Sigmoid colon (tissue), 7 donors: ENCODE data around the gene WFIKKN1. TPM values are rescaled to one million over a fixed set of nuclear protein-coding genes. Genes with fewer than 3 reads are reported as not detected.

Experiments
- DNase-seq: peaks from one replicate; pipeline ENCODE4 v3.0.0-alpha.2; 2019
- H3K27ac ChIP-seq, 4 donors: fragments of 200-600 bp; sonication (generic); one replicate each; pipeline ENCODE4 v1.5.1; 2016 to 2019; ENCODE audit warnings: mild to moderate bottlenecking in 1 of 4
- H3K27me3 ChIP-seq, 3 donors: fragments of 200-600 bp; sonication (generic); one replicate each; pipeline ENCODE4 v1.5.1; 2019; ENCODE audit warnings: mild to moderate bottlenecking in 1 of 3
- H3K36me3 ChIP-seq, 4 donors: fragments of 200-600 bp; sonication (generic); one replicate each; pipeline ENCODE4 v1.5.1; 2016 to 2019
- H3K4me1 ChIP-seq, 4 donors: fragments of 200-600 bp; sonication (generic); one replicate each; pipeline ENCODE4 v1.5.1; 2017 to 2019
- H3K4me3 ChIP-seq, 4 donors: fragments of 200-600 bp; sonication (generic); one replicate each; pipeline ENCODE4 v1.5.1; 2017 to 2019; ENCODE audit warnings: mild to moderate bottlenecking in 2 of 4, moderate library complexity in 1 of 4
- H3K9me3 ChIP-seq, 4 donors: fragments of 200-600 bp in 3 of 4; sonication (generic) in 3 of 4; one replicate each; pipeline versions ENCODE4 v1.5.1 to v1.6.1; 2013 to 2019
- EP300 ChIP-seq, 4 donors: sonication (generic); formaldehyde crosslinking; IDR thresholded peaks; one replicate each; pipeline ENCODE4 v1.6.1; 2017; ENCODE audit warnings: antibody characterized with exemption in 4 of 4
- POLR2A ChIP-seq, 2 donors: fragments of 450-650 bp; IDR thresholded peaks; one replicate each; pipeline ENCODE4 v1.6.1; 2016; ENCODE audit warnings: antibody characterized with exemption in 2 of 2, mild to moderate bottlenecking in 2 of 2, moderate library complexity in 2 of 2
- POLR2AphosphoS5 ChIP-seq, 4 donors: sonication (generic); formaldehyde crosslinking; IDR thresholded peaks; one replicate each; pipeline ENCODE4 v1.6.1; 2017; ENCODE audit warnings: antibody characterized with exemption in 4 of 4
- WGBS, 2 donors: extraction: QIAGEN DNeasy Blood & Tissue Kit; methylation state at CpG; one replicate each; pipeline ENCODE4 v1.1.7; 2013; 5-methylcytosine and 5-hydroxymethylcytosine counted together
- intact Hi-C: fragments of 100-400 bp; cut with DNase I; formaldehyde crosslinking; loops from one replicate; pipeline ENCODE4 v1.15.1; 2023
- polyA plus RNA-seq, 3 donors: library from polyadenylated mRNA; stranded (reverse); fragments of 200-250 nt; gene quantifications; one replicate each; pipeline ENCODE4 v1.2.3, GENCODE V29; 2013
- total RNA-seq, 4 donors: library from RNA; depleted of rRNA; stranded (reverse); fragments of >200 nt; gene quantifications; one replicate each; pipeline ENCODE4 v1.1.0, GENCODE V29; 2016
- TF ChIP-seq, protein P1 (sequence below), 4 experiments: fragments of 450-650 bp in 3 of 4; fragments of 200-600 bp in 1 of 4; IDR thresholded peaks; one replicate each; pipeline ENCODE4 v1.5.1; 2016 to 2019; ENCODE audit warnings: antibody characterized with exemption in 4 of 4, mild to moderate bottlenecking in 3 of 4, moderate library complexity in 2 of 4
- donor health status: healthy with polysubstance abuse.
- donor health status: Bipolar disorder and iron deficiency.
- donor health status: healthy.

The WFIKKN1 gene
- total and polyA plus RNA-seq, 7 donors, result 0.27 to 1.4 (median 0.49) TPM

DNA sequence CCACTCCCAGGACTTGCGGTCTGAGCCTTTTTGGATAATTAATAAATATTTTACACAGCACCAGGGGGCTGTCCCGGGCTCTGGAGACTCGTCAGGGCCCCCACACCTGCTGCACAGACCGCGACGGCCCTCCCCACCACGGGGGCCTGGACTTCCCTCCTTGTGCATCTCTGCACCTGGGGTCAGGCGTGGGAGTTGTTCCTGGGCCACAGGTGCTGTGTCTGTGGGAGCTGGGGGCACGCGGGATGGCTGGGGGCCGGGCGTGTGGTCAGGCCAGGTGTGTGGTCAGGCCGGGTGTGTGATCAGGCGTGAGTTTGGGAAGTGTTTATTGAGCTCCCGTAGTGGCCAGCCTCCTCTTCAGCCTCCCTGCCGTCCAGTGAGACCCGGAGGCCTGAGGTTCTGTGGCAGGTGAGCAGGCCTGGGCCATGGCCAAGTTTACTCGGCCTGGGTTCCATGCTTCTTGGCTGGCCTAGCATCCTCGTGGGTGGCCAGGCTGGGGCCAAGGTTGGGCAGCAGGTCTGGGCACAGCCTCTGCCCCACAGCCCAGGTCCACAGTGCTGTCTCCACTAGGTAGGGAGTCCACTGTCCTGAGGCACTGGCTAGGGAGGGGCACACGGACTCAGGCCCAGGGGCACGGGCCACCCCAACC is 47.5 kb downstream of the WFIKKN1 start:
- peaks cover 14 to 27% (median 18%) of the 10 kb centered on the region in 4 donors for H3K36me3 ChIP-seq
- WGBS, 2 donors, result 76 to 79% methylated on average over 21 of the region's 21 CpGs

DNA sequence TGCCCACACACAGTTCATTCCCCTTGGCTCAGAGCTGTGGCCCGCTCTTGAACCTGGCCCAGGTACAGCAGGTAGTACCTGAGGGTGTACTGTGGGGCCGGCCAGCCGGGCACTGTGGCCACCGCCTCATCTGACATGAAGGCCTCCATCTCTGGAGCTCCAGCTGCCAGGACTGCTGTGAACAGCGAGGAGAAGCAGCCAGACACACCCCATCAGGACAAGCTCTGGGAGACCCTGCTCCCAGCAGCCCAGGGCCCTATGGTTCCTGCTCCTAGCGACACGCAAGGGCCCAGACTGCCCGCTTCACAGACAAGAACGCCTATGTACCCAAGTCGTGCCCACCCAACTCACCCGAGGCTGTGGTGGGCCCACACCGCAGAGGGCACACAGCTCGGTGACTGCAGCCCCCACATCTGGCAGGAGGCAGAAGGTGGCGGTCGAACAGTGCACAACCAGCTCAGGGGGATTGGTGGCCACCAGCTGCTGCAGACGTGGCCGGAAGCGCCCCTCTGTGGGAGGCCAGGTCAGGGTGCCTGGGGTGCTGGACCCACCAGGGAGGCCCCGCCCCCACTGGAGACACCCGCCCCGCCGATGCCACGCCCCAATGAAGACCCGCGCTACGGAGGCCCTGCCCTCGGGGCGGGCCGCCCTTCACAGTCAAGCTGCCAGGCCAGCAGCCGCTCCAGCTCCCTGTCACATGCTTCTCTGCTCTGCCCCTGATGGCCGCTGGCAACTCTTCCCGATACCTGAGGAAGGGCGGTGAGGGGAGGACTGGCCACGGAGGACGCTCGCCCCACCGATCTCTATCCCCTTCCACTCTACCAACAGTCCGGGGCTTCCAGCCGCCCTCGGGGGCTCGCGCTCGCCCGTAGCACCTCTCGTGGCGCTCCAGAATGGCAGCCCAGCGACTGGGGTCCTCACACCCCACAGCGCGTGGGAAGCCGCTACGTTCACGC is 48.4 kb downstream of the WFIKKN1 start:
- Histone ChIP-seq H3K27ac (peak overlapping the region; percentile 94 to 99 (median 96)), H3K4me1 (peaks cover 0 to 64% (median 55%) of the 10 kb centered on the region in 4 donors), H3K9me3 (no peaks in the 10 kb centered on the region), H3K36me3 (peaks cover 14 to 19% (median 17%) of the 10 kb centered on the region in 4 donors), H3K4me3 (peak overlapping the region; percentile 17 to 95 (median 86)), H3K27me3 (no peaks in the 10 kb centered on the region)
- TF ChIP-seq POLR2A (IDR thresholded peaks at IDR 0.05), result no peak
- TF ChIP-seq, protein P1, sequence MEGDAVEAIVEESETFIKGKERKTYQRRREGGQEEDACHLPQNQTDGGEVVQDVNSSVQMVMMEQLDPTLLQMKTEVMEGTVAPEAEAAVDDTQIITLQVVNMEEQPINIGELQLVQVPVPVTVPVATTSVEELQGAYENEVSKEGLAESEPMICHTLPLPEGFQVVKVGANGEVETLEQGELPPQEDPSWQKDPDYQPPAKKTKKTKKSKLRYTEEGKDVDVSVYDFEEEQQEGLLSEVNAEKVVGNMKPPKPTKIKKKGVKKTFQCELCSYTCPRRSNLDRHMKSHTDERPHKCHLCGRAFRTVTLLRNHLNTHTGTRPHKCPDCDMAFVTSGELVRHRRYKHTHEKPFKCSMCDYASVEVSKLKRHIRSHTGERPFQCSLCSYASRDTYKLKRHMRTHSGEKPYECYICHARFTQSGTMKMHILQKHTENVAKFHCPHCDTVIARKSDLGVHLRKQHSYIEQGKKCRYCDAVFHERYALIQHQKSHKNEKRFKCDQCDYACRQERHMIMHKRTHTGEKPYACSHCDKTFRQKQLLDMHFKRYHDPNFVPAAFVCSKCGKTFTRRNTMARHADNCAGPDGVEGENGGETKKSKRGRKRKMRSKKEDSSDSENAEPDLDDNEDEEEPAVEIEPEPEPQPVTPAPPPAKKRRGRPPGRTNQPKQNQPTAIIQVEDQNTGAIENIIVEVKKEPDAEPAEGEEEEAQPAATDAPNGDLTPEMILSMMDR (IDR thresholded peaks at IDR 0.05), result no peak
- no peak for TF ChIP-seq EP300 (IDR thresholded peaks at IDR 0.05)
- TF ChIP-seq POLR2AphosphoS5 (IDR thresholded peaks at IDR 0.05), result no peak
- intact Hi-C loops, result no loop called here
- peak; percentile 90 for DNase-seq
- 25 to 27% methylated on average over 51 to 52 of the region's 52 CpGs for WGBS, 2 donors

More for the DNA sequence above, 47.5 kb downstream of the WFIKKN1 start:
- intact Hi-C loops, result no loop called here
- Histone ChIP-seq H3K4me3 (no peak overlapping the region), H3K27me3 (no peaks in the 10 kb centered on the region), H3K9me3 (no peaks in the 10 kb centered on the region), H3K27ac (peak overlapping the region in 1 of 4 donors; percentile 99), H3K4me1 (peaks cover 0 to 58% (median 48%) of the 10 kb centered on the region in 4 donors)
- DNase-seq, result no peak
- TF ChIP-seq POLR2AphosphoS5 (IDR thresholded peaks at IDR 0.05) (no peak), POLR2A (IDR thresholded peaks at IDR 0.05) (no peak), EP300 (IDR thresholded peaks at IDR 0.05) (no peak)
- TF ChIP-seq, protein P1 (IDR thresholded peaks at IDR 0.05), result no peak

DNA sequence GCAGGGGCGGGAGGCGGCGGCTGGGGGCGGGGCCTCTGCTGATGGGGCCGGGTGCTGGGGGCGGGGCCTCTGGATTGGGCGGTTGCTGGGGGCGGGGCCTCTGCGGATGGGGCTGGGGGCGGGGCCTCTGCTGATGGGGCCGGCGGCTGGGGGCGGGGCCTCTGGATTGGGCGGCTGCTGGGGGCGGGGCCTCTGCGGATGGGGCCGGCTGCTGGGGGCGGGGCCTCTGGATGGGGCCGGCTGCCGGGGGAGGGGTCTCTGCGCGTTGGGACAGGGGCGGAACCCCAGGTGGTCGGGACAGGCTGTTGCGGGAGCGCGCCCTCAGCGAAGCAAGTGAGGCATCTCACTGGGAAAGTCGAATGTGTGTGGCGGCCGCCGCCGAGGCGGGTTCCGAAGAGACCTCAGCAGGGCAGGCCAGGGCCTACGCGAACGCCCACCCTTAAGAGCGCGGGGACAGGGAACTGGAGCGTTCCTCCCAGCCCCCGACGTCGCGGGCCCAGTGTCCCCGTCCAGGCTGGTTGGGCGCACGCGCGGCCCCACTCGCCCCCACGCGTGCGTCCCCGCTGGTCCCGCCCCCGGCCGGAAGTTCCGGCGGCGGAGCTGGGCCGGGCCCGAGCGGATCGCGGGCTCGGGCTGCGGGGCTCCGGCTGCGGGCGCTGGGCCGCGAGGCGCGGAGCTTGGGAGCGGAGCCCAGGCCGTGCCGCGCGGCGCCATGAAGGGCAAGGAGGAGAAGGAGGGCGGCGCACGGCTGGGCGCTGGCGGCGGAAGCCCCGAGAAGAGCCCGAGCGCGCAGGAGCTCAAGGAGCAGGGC is 49.2 kb downstream of the WFIKKN1 start, which contains the start of gene STUB1:
STUB1 (plus strand) TSS at position 597 of the 811 bp plus-strand sequence; CDS start at position 713, 116 bp downstream.
- no peaks in the 10 kb centered on the region for H3K9me3 ChIP-seq
- H3K4me1 ChIP-seq, result peaks cover 0 to 66% (median 56%) of the 10 kb centered on the region in 4 donors
- TF ChIP-seq, protein P1 (IDR thresholded peaks at IDR 0.05), result no peak
- TF ChIP-seq POLR2AphosphoS5 (IDR thresholded peaks at IDR 0.05), result peak in 3 of 4 donors; percentile 19 to 70 (median 68)
- no peaks in the 10 kb centered on the region for H3K27me3 ChIP-seq
- DNase-seq, result peak; percentile 95
- H3K4me3 ChIP-seq, result peak within 1 kb of the TSS; percentile 72 to 95 (median 86)
- WGBS, 2 donors, result 1 to 2% methylated on average over 91 of the region's 91 CpGs
- H3K36me3 ChIP-seq, result peaks cover 14 to 19% (median 17%) of the 10 kb centered on the region in 4 donors
- peak within 1 kb of the TSS; percentile 94 to 99 (median 96) for H3K27ac ChIP-seq
- intact Hi-C loops, result loop anchor here (1.0 to 10.0 kb wide), 2 partner anchors 91 to 1095 kb away; partner anchors contain the start of genes EME2, MRPS34 and NME3

DNA sequence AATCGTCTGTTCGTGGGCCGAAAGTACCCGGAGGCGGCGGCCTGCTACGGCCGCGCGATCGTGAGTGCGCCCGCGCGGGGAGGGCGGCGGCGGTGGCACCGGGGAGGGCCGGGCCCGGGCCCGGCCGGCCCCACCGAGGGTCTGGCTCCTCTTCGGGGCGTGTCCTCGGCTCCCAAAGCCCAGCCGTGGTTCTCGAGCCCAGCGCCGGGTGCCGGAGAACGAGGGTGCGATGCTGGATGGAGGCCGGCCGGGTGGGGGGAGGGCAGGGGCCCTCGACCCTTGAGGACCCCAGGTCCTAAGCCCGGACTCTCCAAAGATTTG is 49.8 kb downstream of the WFIKKN1 start:
- intact Hi-C loops, result loop anchor here (1.0 to 10.0 kb wide), 2 partner anchors 91 to 1094 kb away; partner anchors contain the start of genes EME2, MRPS34 and NME3
- no peaks in the 10 kb centered on the region for H3K9me3 ChIP-seq
- H3K4me3 ChIP-seq, result peak overlapping the region; percentile 72 to 95 (median 86)
- TF ChIP-seq EP300 (IDR thresholded peaks at IDR 0.05) (no peak), POLR2AphosphoS5 (IDR thresholded peaks at IDR 0.05) (no peak), POLR2A (IDR thresholded peaks at IDR 0.05) (no peak)
- TF ChIP-seq, protein P1 (IDR thresholded peaks at IDR 0.05), result no peak
- no peak for DNase-seq
- H3K27me3 ChIP-seq, result no peaks in the 10 kb centered on the region
- peak overlapping the region; percentile 94 to 99 (median 96) for H3K27ac ChIP-seq
- WGBS, 2 donors, result 0 to 1% methylated on average over 38 of the region's 38 CpGs
- peaks cover 0 to 66% (median 57%) of the 10 kb centered on the region in 4 donors for H3K4me1 ChIP-seq
- peaks cover 14 to 22% (median 17%) of the 10 kb centered on the region in 4 donors for H3K36me3 ChIP-seq
